Heart left ventricle (tissue), 13 donors: ENCODE results near the gene DGKZ.

Experiments
- CTCF ChIP-seq, 12 donors: fragments of 200-600 bp; sonication (generic) in 4 of 12; IDR thresholded peaks; one replicate each; pipeline versions ENCODE4 v1.5.0 to v1.8.0; 2018 to 2022; ENCODE audit warnings: antibody characterized with exemption in 12 of 12, mild to moderate bottlenecking in 5 of 12
- POLR2A ChIP-seq, 2 donors: fragments of 450-650 bp; IDR thresholded peaks; one replicate each; pipeline ENCODE4 v1.6.1; 2017; ENCODE audit warnings: antibody characterized with exemption in 2 of 2, mild to moderate bottlenecking in 2 of 2, moderate library complexity in 2 of 2
- donor health status: ischemic (EF 13 %, LVEDD 7.1; RV severe dilation, severe dysfunction).
- donor health status: DM: no; HTN: yes; CAD: no.
- donor health status: DM: no; HTN: no; CAD: no.
- donor health status: ischemic (EF 25% LVEDD 6.9; RV normal size, moderate dysfunction).
- donor health status: ischemic (EF 25% LVEDD 5.7; RV mildly dilated, moderate dysfunction).
- donor health status: ischemic (EF 35%, LVEDD 5.7; RV mildly dilated, moderate dysfunction).
- donor health status: nonischemic (EF 11% LVEDD 7.7; RV severe dilation, severe dysfunction).
- donor health status: DM: yes; HTN: yes; CAD: no.
- donor health status: PGD.
- donor health status: ischemic (EF 29% LVEDD 5.4; RV normal size, mild dysfunction).
- donor health status: nonischemic (EF 23%, LVEDD 6.1; RV moderate dilation, normal function).

- TF ChIP-seq CTCF (IDR thresholded peaks at IDR 0.05) (no peak), POLR2A (IDR thresholded peaks at IDR 0.05) (no peak)
Observed at GRCh38 chr11:46408407-46408986, 61.2 kb downstream of the DGKZ start.
